HUES6 (cell line): Measurements from ENCODE around the gene ZDHHC1.
"Not testable (repeated sequence)": the region's sequence is repeated elsewhere in the genome, so short reads cannot be mapped to it uniquely, and the experiment has no call there.

Experiments used
- H3K27ac ChIP-seq: 2 replicates; pipeline ENCODE4 v1.7.0; 2013; ENCODE audit warnings: low read depth, mild to moderate bottlenecking, low read length, inconsistent platforms
- H3K27me3 ChIP-seq: 2 replicates; pipeline ENCODE4 v1.6.1; 2013; ENCODE audit warnings: low read length; ENCODE audit not compliant: control insufficient read depth, insufficient read depth
- H3K36me3 ChIP-seq: 2 replicates; pipeline ENCODE4 v1.6.1; 2013; ENCODE audit warnings: low read length; ENCODE audit not compliant: control insufficient read depth, insufficient read depth
- H3K4me1 ChIP-seq: 2 replicates; pipeline ENCODE4 v1.6.1; 2013; ENCODE audit warnings: low read length; ENCODE audit not compliant: control insufficient read depth, insufficient read depth
- H3K4me3 ChIP-seq: 2 replicates; pipeline ENCODE4 v1.5.1; 2013; ENCODE audit warnings: low read depth, low read length
- H3K9ac ChIP-seq: one replicate; pipeline ENCODE4 v1.6.1; 2013; ENCODE audit warnings: mild to moderate bottlenecking, low read length
- H3K9me3 ChIP-seq: 2 replicates; pipeline ENCODE4 v1.6.1; 2013; ENCODE audit warnings: low read depth, low read length; ENCODE audit not compliant: control insufficient read depth, insufficient read depth

ZDHHC1 gene

GRCh38 chr16:67421030-67421429 is 4.8 kb upstream of the ZDHHC1 start:
- Histone ChIP-seq H3K9ac (no peak overlapping the region), H3K36me3 (no peaks in the 10 kb centered on the region), H3K27me3 (no peaks in the 10 kb centered on the region), H3K27ac (no peak overlapping the region), H3K4me1 (peaks cover 48% of the 10 kb centered on the region), H3K9me3 (peaks cover 3% of the 10 kb centered on the region; the same call in 1 of the 2 replicates), H3K4me3 (no peak overlapping the region)

DNA sequence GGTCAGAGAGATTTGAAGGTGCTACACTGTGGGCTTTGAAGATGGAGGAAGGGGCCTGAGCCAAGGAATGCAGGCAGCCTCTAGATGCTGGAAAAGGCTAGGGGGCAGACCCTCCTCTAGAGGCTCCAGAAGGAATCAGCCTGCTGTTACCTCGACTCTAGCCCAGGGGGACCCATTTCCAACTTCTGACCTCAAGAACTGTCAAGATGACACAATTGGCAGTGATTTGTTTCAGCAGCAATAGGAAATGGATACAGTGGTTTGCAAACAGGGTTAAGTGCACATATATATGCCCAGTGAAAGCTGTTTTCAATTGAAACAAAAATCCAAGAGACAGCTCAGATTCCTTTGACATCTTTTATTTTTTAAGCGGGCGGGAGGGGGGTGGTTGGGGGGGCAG is 3.7 kb upstream of the ZDHHC1 start:
- no peak overlapping the region for H3K4me3 ChIP-seq
- peaks cover 3% of the 10 kb centered on the region; the same call in 1 of the 2 replicates for H3K9me3 ChIP-seq
- H3K27ac ChIP-seq = no peak overlapping the region
- H3K27me3 ChIP-seq = no peaks in the 10 kb centered on the region
- no peaks in the 10 kb centered on the region for H3K36me3 ChIP-seq
- H3K9ac ChIP-seq = no peak overlapping the region
- peaks cover 40% of the 10 kb centered on the region for H3K4me1 ChIP-seq

DNA sequence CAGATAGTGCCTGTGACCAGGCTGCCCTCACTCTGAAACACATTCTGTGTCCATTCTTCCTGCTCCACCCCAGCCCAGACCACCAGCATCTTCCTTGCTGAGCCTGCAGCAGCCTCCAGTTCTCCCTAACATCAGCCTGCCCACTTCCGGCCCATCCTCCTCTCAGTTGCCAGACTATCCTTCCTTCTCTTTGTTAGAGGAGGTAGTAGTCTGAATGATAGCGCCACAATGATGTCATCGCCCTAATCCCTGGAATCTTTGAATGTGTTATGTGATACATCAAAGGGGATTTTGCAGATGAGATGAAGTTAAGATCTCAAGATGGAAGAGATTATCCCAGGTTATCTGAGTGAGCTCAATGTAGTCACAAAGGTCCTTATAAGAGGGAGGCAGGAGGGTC is 3.2 kb upstream of the ZDHHC1 start:
- Histone ChIP-seq H3K4me3 (no peak overlapping the region), H3K27me3 (no peaks in the 10 kb centered on the region), H3K36me3 (no peaks in the 10 kb centered on the region), H3K9me3 (peaks cover 3% of the 10 kb centered on the region; the same call in 1 of the 2 replicates), H3K9ac (no peak overlapping the region), H3K27ac (no peak overlapping the region), H3K4me1 (peaks cover 38% of the 10 kb centered on the region)

- H3K9ac ChIP-seq = no peak overlapping the region
- H3K27ac ChIP-seq = no peak overlapping the region
- H3K36me3 ChIP-seq = no peaks in the 10 kb centered on the region
- peaks cover 29% of the 10 kb centered on the region for H3K4me1 ChIP-seq
- H3K27me3 ChIP-seq = no peaks in the 10 kb centered on the region
- H3K4me3 ChIP-seq = no peak overlapping the region
- peaks cover 3% of the 10 kb centered on the region; the same call in 1 of the 2 replicates for H3K9me3 ChIP-seq
These were observed 1.2 kb upstream of the ZDHHC1 start for GRCh38 chr16:67417333-67418061.

- Histone ChIP-seq H3K4me3 (peak overlapping the region; percentile 71), H3K4me1 (peaks cover 17% of the 10 kb centered on the region), H3K9ac (peak overlapping the region; percentile 52)
- H3K36me3 ChIP-seq, H3K27me3 ChIP-seq, H3K9me3 ChIP-seq, H3K27ac ChIP-seq: not testable (repeated sequence)
These were observed 856 bp downstream of the ZDHHC1 start for GRCh38 chr16:67415421-67415820.

DNA sequence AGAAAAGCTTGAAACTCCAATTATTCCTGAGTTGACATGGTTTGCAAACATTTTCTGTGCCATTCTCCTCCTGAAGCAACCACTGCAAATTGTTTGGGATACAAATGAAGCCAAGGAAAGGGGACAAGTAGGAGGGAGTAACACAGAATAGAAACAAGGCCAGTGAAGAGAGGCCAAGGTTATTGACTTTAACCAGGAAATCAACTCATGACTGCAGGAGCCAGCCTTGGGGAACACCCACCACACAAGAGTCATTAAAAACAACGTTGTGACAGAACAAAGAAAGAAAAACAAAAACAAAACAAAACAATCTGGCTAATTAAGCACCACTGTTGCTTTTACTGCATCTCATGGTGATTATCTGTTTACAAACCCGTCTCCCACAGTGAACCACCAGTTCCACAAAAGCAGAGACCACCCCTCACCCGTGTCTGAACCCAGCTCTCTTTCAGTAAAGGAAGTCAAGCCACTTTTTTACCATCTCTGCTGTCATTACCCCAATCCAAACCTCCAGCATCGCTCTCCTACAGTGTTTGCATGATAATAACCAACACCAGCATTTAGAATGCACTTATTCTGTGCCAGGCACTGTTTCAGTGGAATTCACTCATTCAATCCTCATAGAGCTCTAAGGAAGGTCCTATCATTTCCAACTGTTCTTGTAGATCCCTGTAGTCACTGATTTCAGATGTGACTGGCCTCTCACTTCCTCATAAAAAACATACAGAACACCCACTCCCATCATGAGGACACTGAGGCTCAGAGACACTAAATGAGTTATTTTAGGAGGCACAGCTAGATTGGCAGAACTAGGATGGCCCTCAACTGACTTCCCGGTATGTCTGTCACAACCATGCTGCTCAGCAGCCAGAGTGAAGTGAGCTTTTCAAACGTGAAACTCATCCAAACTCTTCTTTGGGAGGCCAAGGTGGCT is 2.0 kb downstream of the ZDHHC1 start:
- H3K4me1 ChIP-seq = peaks cover 14% of the 10 kb centered on the region
- H3K27me3 ChIP-seq = no peaks in the 10 kb centered on the region
- H3K9me3 ChIP-seq = no peaks in the 10 kb centered on the region
- H3K27ac ChIP-seq = no peak overlapping the region
- H3K36me3 ChIP-seq = no peaks in the 10 kb centered on the region
- H3K4me3 ChIP-seq = no peak overlapping the region
- no peak overlapping the region for H3K9ac ChIP-seq

- no peaks in the 10 kb centered on the region for H3K9me3 ChIP-seq
- H3K36me3 ChIP-seq = no peaks in the 10 kb centered on the region
- H3K9ac ChIP-seq = no peak overlapping the region
- no peak overlapping the region for H3K27ac ChIP-seq
- H3K4me3 ChIP-seq = no peak overlapping the region
- H3K27me3 ChIP-seq = no peaks in the 10 kb centered on the region
- peaks cover 20% of the 10 kb centered on the region for H3K4me1 ChIP-seq
These were observed 4.0 kb downstream of the ZDHHC1 start for GRCh38 chr16:67412294-67412693.

GRCh38 chr16:67411339-67411738 is 4.9 kb downstream of the ZDHHC1 start:
- no peak overlapping the region for H3K27ac ChIP-seq
- no peak overlapping the region for H3K9ac ChIP-seq
- no peak overlapping the region for H3K4me3 ChIP-seq
- no peaks in the 10 kb centered on the region for H3K9me3 ChIP-seq
- no peaks in the 10 kb centered on the region for H3K36me3 ChIP-seq
- peaks cover 27% of the 10 kb centered on the region for H3K4me1 ChIP-seq
- H3K27me3 ChIP-seq = no peaks in the 10 kb centered on the region

- Histone ChIP-seq H3K4me1 (peaks cover 32% of the 10 kb centered on the region), H3K27ac (no peak overlapping the region), H3K9ac (no peak overlapping the region), H3K36me3 (no peaks in the 10 kb centered on the region), H3K27me3 (no peaks in the 10 kb centered on the region), H3K4me3 (no peak overlapping the region), H3K9me3 (no peaks in the 10 kb centered on the region)
These were observed 6.6 kb downstream of the ZDHHC1 start for GRCh38 chr16:67409631-67410030.

DNA sequence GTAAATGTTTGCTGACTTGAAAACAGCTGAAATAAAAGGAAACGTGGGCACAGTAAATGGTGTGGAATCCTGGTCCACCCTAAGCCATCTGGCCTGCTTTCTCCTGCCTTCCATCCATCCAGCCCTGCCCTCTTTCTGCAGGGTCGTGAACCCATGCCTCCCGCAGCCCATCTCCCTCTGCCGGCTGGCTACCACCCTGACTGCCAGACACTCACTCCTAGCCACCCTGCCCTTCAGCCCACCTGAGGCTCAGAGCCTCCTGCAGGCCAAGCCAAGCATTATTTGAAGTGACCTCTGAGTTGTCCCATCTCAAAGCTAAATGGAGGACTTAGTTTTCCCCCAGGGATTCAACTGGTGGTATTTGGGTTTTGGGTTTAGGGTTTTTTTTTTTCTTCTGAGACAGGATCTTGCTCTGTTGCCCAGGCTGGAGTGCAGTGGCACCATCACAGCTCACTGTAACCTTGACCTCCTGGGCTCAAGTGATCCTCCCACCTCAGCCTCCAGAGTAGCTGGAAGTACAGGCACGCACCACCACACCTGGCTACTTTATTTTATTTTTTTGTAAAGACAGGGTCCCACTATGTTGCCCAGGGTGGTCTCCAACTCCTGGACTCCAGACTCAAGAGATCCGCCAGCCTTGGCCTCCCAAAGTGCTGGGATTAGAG is 8.4 kb downstream of the ZDHHC1 start:
- Histone ChIP-seq H3K27me3 (no peaks in the 10 kb centered on the region), H3K27ac (no peak overlapping the region), H3K4me1 (peaks cover 28% of the 10 kb centered on the region), H3K9ac (no peak overlapping the region), H3K9me3 (no peaks in the 10 kb centered on the region), H3K36me3 (no peaks in the 10 kb centered on the region), H3K4me3 (no peak overlapping the region)
